Neuron (in vitro differentiated cells): Measurements from ENCODE around the gene LDLRAD4.
"Not testable (repeated sequence)": the region's sequence is repeated elsewhere in the genome, so short reads cannot be mapped to it uniquely, and the experiment has no call there.

Source experiments
- H2AFZ ChIP-seq: one replicate; pipeline ENCODE4 v1.6.1; 2013; ENCODE audit warnings: low read depth, mild to moderate bottlenecking, inconsistent platforms, low read length, moderate library complexity
- H3K27me3 ChIP-seq: one replicate; pipeline ENCODE4 v1.6.1; 2013; ENCODE audit warnings: low read length; ENCODE audit not compliant: insufficient read depth
- H3K36me3 ChIP-seq: one replicate; pipeline ENCODE4 v1.6.1; 2013; ENCODE audit warnings: low read length; ENCODE audit not compliant: insufficient read depth
- H3K4me1 ChIP-seq: one replicate; pipeline ENCODE4 v1.6.1; 2013; ENCODE audit warnings: low read length; ENCODE audit not compliant: insufficient read depth
- H3K4me3 ChIP-seq: 2 replicates; pipeline ENCODE4 v1.5.1; 2013; ENCODE audit warnings: mild to moderate bottlenecking, low read length, moderate library complexity
- H3K9me3 ChIP-seq: one replicate; pipeline ENCODE4 v1.6.1; 2013; ENCODE audit warnings: low read length

The LDLRAD4 gene

GRCh38 chr18:13261661-13262357 is 43.2 kb downstream of the LDLRAD4 start:
- no peak overlapping the region for H2AFZ ChIP-seq
- no peaks in the 10 kb centered on the region for H3K9me3 ChIP-seq
- H3K4me1 ChIP-seq = no peaks in the 10 kb centered on the region
- H3K36me3 ChIP-seq = no peaks in the 10 kb centered on the region
- H3K4me3 ChIP-seq = no peak overlapping the region
- H3K27me3 ChIP-seq = peaks cover 8% of the 10 kb centered on the region

- not testable (repeated sequence) for H3K9me3 ChIP-seq, H3K36me3 ChIP-seq, H2AFZ ChIP-seq, H3K4me1 ChIP-seq, H3K27me3 ChIP-seq, H3K4me3 ChIP-seq
Measured at GRCh38 chr18:13262358-13262680, 43.8 kb downstream of the LDLRAD4 start.

GRCh38 chr18:13262839-13263691 is 44.5 kb downstream of the LDLRAD4 start:
- Histone ChIP-seq H3K4me3 (no peak overlapping the region), H2AFZ (no peak overlapping the region), H3K27me3 (peaks cover 8% of the 10 kb centered on the region), H3K9me3 (no peaks in the 10 kb centered on the region), H3K4me1 (peaks cover under 1% of the 10 kb centered on the region), H3K36me3 (no peaks in the 10 kb centered on the region)

GRCh38 chr18:13264091-13265007 is 45.8 kb downstream of the LDLRAD4 start:
- H3K36me3 ChIP-seq = no peaks in the 10 kb centered on the region
- H3K9me3 ChIP-seq = no peaks in the 10 kb centered on the region
- peaks cover 8% of the 10 kb centered on the region for H3K27me3 ChIP-seq
- peaks cover 2% of the 10 kb centered on the region for H3K4me1 ChIP-seq
- H2AFZ ChIP-seq = no peak overlapping the region
- H3K4me3 ChIP-seq = no peak overlapping the region

- H3K4me3 ChIP-seq = no peak overlapping the region
- H2AFZ ChIP-seq = no peak overlapping the region
- H3K4me1 ChIP-seq = peaks cover 2% of the 10 kb centered on the region
- H3K9me3 ChIP-seq = no peaks in the 10 kb centered on the region
- no peaks in the 10 kb centered on the region for H3K36me3 ChIP-seq
- peaks cover 6% of the 10 kb centered on the region for H3K27me3 ChIP-seq
Measured at GRCh38 chr18:13265008-13265910, 46.7 kb downstream of the LDLRAD4 start.

- Histone ChIP-seq H3K27me3 (peaks cover under 1% of the 10 kb centered on the region), H3K4me3 (no peak overlapping the region), H3K36me3 (no peaks in the 10 kb centered on the region), H2AFZ (no peak overlapping the region), H3K9me3 (no peaks in the 10 kb centered on the region), H3K4me1 (peaks cover 2% of the 10 kb centered on the region)
Measured at GRCh38 chr18:13265911-13266217, 47.3 kb downstream of the LDLRAD4 start.

GRCh38 chr18:13266218-13267100 is 47.9 kb downstream of the LDLRAD4 start:
- Histone ChIP-seq H3K9me3 (no peaks in the 10 kb centered on the region), H3K4me1 (peaks cover 2% of the 10 kb centered on the region), H3K36me3 (no peaks in the 10 kb centered on the region), H3K4me3 (no peak overlapping the region), H3K27me3 (no peaks in the 10 kb centered on the region), H2AFZ (no peak overlapping the region)

- no peaks in the 10 kb centered on the region for H3K36me3 ChIP-seq
- H3K4me1 ChIP-seq = peaks cover 2% of the 10 kb centered on the region
- H2AFZ ChIP-seq = no peak overlapping the region
- no peak overlapping the region for H3K4me3 ChIP-seq
- no peaks in the 10 kb centered on the region for H3K9me3 ChIP-seq
- H3K27me3 ChIP-seq = no peaks in the 10 kb centered on the region
Measured at GRCh38 chr18:13267431-13267873, 48.9 kb downstream of the LDLRAD4 start.

- Histone ChIP-seq H2AFZ (no peak overlapping the region), H3K9me3 (no peaks in the 10 kb centered on the region), H3K4me1 (peaks cover 2% of the 10 kb centered on the region), H3K36me3 (no peaks in the 10 kb centered on the region), H3K4me3 (no peak overlapping the region), H3K27me3 (no peaks in the 10 kb centered on the region)
Measured at GRCh38 chr18:13268158-13269012, 49.8 kb downstream of the LDLRAD4 start.

GRCh38 chr18:13269013-13269280 is 50.4 kb downstream of the LDLRAD4 start:
- H3K9me3 ChIP-seq = no peaks in the 10 kb centered on the region
- H3K4me1 ChIP-seq = peaks cover 2% of the 10 kb centered on the region
- no peaks in the 10 kb centered on the region for H3K27me3 ChIP-seq
- no peak overlapping the region for H3K4me3 ChIP-seq
- H3K36me3 ChIP-seq = no peaks in the 10 kb centered on the region
- H2AFZ ChIP-seq = no peak overlapping the region

- H3K4me1 ChIP-seq = peaks cover 2% of the 10 kb centered on the region
- H3K4me3 ChIP-seq = no peak overlapping the region
- no peaks in the 10 kb centered on the region for H3K36me3 ChIP-seq
- H2AFZ ChIP-seq = no peak overlapping the region
- no peaks in the 10 kb centered on the region for H3K27me3 ChIP-seq
- no peaks in the 10 kb centered on the region for H3K9me3 ChIP-seq
Measured at GRCh38 chr18:13269521-13270011, 51.0 kb downstream of the LDLRAD4 start.
